Rectal smooth muscle tissue (tissue), 1 donor: Measurements from ENCODE around the gene SORBS1.
A peak's percentile ranks its signal among the peaks of the same experiment; 100 is the strongest.
"Not testable (repeated sequence)": the region's sequence is repeated elsewhere in the genome, so short reads cannot be mapped to it uniquely, and the experiment has no call there.

Experiments used
- H3K27ac ChIP-seq: one replicate; pipeline ENCODE4 v1.7.0; 2013; ENCODE audit warnings: low read depth, low read length, inconsistent platforms
- H3K27me3 ChIP-seq: one replicate; pipeline ENCODE4 v1.7.0; 2013; ENCODE audit warnings: low read length; ENCODE audit not compliant: control insufficient read depth, insufficient read depth
- H3K36me3 ChIP-seq: one replicate; pipeline ENCODE4 v1.7.0; 2013; ENCODE audit warnings: low read length; ENCODE audit not compliant: control insufficient read depth, insufficient read depth
- H3K4me1 ChIP-seq: one replicate; pipeline ENCODE4 v1.7.0; 2013; ENCODE audit warnings: low read length; ENCODE audit not compliant: control insufficient read depth, insufficient read depth
- H3K4me3 ChIP-seq: one replicate; pipeline ENCODE4 v1.7.0; 2013; ENCODE audit warnings: low read length
- H3K9ac ChIP-seq: one replicate; pipeline ENCODE4 v1.7.0; 2013; ENCODE audit warnings: low read length

SORBS1 gene

DNA sequence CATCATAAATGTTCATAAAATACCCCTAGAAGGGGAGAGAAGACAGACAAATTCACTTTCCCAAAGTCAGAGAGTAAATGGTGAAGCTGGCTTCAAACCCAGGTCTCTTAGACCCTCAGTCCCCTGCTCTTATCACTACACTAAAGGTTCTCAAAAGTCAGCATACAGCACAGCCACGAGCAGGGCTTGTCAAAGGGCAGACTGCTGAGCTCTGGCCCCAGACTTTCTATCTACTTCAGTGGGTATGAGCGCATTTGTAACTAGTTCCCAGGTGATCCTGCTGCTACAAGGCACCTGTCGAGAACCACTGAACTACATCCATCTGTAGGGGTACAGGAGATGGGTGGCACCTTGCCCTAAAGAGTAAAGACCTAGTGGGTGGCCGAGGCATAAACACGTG is 91.5 kb downstream of the SORBS1 start:
- Histone ChIP-seq H3K4me3 (no peak overlapping the region), H3K36me3 (no peaks in the 10 kb centered on the region), H3K9ac (no peak overlapping the region), H3K27me3 (no peaks in the 10 kb centered on the region), H3K27ac (peak overlapping the region; percentile 66), H3K4me1 (peaks cover 39% of the 10 kb centered on the region)

- Histone ChIP-seq H3K9ac (no peak overlapping the region), H3K36me3 (peaks cover 2% of the 10 kb centered on the region), H3K4me1 (peaks cover 39% of the 10 kb centered on the region), H3K27me3 (no peaks in the 10 kb centered on the region), H3K4me3 (no peak overlapping the region), H3K27ac (peak overlapping the region; percentile 66)
Measured at GRCh38 chr10:95469251-95469650, 91.9 kb downstream of the SORBS1 start.

- Histone ChIP-seq H3K27ac (peak overlapping the region; percentile 81), H3K4me1 (peaks cover 48% of the 10 kb centered on the region)
- H3K27me3 ChIP-seq, H3K9ac ChIP-seq, H3K4me3 ChIP-seq, H3K36me3 ChIP-seq: not testable (repeated sequence)
Measured at GRCh38 chr10:95467642-95468041, 93.5 kb downstream of the SORBS1 start.

GRCh38 chr10:95467162-95467599 is 94.0 kb downstream of the SORBS1 start:
- Histone ChIP-seq H3K4me3 (no peak overlapping the region), H3K4me1 (peaks cover 47% of the 10 kb centered on the region), H3K27me3 (no peaks in the 10 kb centered on the region), H3K36me3 (peaks cover 2% of the 10 kb centered on the region), H3K27ac (peak overlapping the region; percentile 81), H3K9ac (no peak overlapping the region)

DNA sequence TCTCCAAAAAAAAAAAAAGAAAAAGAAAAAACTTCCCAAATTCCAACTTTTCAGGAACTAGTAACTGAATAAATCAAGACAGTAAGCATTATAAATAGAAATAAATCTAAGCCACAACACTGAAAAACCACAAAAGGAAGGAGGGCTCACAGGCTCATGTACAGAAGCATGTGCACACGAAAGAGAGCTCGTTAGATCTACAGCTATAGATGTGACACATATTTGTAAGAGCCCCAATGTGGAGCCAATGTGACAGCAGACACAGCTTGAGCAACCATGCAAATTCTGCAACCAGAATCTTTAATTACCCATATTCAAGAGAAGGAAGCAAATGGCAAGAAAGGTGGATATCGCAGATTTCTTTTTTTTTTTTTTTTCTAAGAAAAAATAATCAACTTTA is 94.7 kb downstream of the SORBS1 start:
- Histone ChIP-seq H3K27ac (peak overlapping the region; percentile 54), H3K36me3 (peaks cover 2% of the 10 kb centered on the region), H3K9ac (no peak overlapping the region), H3K27me3 (no peaks in the 10 kb centered on the region), H3K4me1 (peaks cover 49% of the 10 kb centered on the region), H3K4me3 (no peak overlapping the region)

- Histone ChIP-seq H3K27ac (peak overlapping the region; percentile 71), H3K27me3 (no peaks in the 10 kb centered on the region)
Measured at GRCh38 chr10:95464280-95464679, 96.9 kb downstream of the SORBS1 start.

DNA sequence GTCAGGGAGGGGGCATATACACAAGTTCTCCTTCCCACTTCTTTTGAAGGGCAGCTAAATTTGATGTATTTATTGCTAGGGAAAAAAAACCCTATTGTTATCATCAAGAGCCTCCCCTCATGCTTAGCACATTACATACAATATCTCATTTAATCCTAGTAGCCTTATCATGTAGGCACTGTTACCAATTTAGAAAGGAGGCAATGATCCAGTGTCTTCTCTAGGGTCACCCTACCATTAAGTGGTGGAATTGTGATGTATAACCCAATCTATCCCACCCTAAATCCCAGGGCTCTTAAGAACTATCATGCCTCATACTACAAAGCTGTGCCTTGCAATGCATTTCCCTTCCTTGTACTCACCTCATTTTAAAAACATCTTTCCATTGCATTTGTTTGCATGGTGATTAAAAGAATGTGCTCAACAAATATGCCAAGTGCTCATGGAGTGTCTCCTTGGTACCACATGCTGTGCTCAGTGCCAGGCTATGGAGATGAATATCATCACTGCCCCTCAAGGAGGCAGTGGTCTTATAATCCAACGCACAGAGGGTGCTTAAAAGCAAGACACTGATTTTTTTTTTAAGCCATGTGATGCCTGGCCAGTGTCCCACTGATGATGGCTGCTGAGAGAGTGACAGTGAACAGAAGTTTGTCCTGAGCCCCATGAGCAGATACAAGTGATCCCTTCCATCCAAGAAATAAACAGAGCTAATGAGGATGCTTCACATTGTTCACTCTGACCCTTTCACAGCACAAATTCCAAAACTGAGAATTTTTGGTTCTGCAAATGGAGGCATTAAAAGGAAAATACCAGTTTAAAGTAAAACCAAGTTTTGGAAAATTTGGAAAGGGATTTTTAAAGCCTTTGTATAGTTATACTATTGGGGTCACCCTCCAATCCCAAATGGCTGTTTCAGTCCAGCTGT is 98.2 kb downstream of the SORBS1 start:
- Histone ChIP-seq H3K36me3 (peaks cover 2% of the 10 kb centered on the region), H3K9ac (no peak overlapping the region), H3K27me3 (no peaks in the 10 kb centered on the region), H3K4me1 (peaks cover 40% of the 10 kb centered on the region), H3K27ac (peak overlapping the region; percentile 71), H3K4me3 (no peak overlapping the region)

More at GRCh38 chr10:95464280-95464679, 96.9 kb downstream of the SORBS1 start:
- Histone ChIP-seq H3K4me1 (peaks cover 41% of the 10 kb centered on the region), H3K9ac (no peak overlapping the region), H3K36me3 (peaks cover 2% of the 10 kb centered on the region), H3K4me3 (peak overlapping the region; percentile 5)

- H3K9ac ChIP-seq, result no peak overlapping the region
- no peak overlapping the region for H3K4me3 ChIP-seq
- H3K27me3 ChIP-seq, result no peaks in the 10 kb centered on the region
- peaks cover 48% of the 10 kb centered on the region for H3K4me1 ChIP-seq
- peaks cover 2% of the 10 kb centered on the region for H3K36me3 ChIP-seq
- no peak overlapping the region for H3K27ac ChIP-seq
Measured at GRCh38 chr10:95461611-95462010, 99.6 kb downstream of the SORBS1 start.

- peaks cover 2% of the 10 kb centered on the region for H3K36me3 ChIP-seq
- no peak overlapping the region for H3K4me3 ChIP-seq
- H3K27ac ChIP-seq, result peak overlapping the region; percentile 68
- H3K4me1 ChIP-seq, result peaks cover 64% of the 10 kb centered on the region
- no peaks in the 10 kb centered on the region for H3K27me3 ChIP-seq
- no peak overlapping the region for H3K9ac ChIP-seq
Measured at GRCh38 chr10:95459446-95460045, 101.6 kb downstream of the SORBS1 start.

- H3K4me3 ChIP-seq, result no peak overlapping the region
- H3K27me3 ChIP-seq, result no peaks in the 10 kb centered on the region
- no peak overlapping the region for H3K9ac ChIP-seq
- H3K27ac ChIP-seq, result peak overlapping the region; percentile 75
- H3K36me3 ChIP-seq, result no peaks in the 10 kb centered on the region
- H3K4me1 ChIP-seq, result peaks cover 63% of the 10 kb centered on the region
Measured at GRCh38 chr10:95458871-95459270, 102.3 kb downstream of the SORBS1 start.

DNA sequence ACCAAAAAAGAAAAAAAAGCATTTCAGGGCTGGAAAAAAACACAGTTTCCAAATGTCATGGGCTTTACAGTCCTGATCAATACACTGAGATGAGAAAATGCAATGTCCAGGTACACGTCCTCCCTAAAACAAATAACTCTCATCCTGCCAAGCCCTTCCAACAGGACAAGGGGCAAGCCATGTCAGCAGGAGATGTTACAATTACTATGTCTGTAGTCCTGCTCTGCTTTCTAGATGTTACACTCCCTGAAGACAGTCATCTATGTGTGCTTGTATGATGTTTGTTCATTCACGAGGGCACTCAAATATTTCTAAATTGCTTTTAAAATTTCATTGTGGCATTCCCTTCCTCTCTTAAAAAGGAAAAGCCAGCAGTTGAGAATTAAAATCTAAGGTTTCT is 103.2 kb downstream of the SORBS1 start:
- H3K27me3 ChIP-seq, result no peaks in the 10 kb centered on the region
- H3K27ac ChIP-seq, result peak overlapping the region; percentile 75
- no peak overlapping the region for H3K4me3 ChIP-seq
- peaks cover 56% of the 10 kb centered on the region for H3K4me1 ChIP-seq
- H3K36me3 ChIP-seq, result no peaks in the 10 kb centered on the region
- no peak overlapping the region for H3K9ac ChIP-seq

GRCh38 chr10:95457319-95457886 is 103.8 kb downstream of the SORBS1 start:
- Histone ChIP-seq H3K4me3 (no peak overlapping the region), H3K27ac (peak overlapping the region; percentile 75), H3K4me1 (peaks cover 51% of the 10 kb centered on the region), H3K9ac (no peak overlapping the region), H3K36me3 (no peaks in the 10 kb centered on the region), H3K27me3 (no peaks in the 10 kb centered on the region)
